Colonic mucosa (tissue), 4 donors: ENCODE measurements around the gene ARID1B. TPM values are rescaled to one million over a fixed set of nuclear protein-coding genes. Genes with fewer than 3 reads are reported as not detected.
A peak's percentile ranks its signal among the peaks of the same experiment; 100 is the strongest.

Experiments used
- DNase-seq: peaks from one replicate; pipeline ENCODE4 v3.0.0-alpha.2; 2020
- H3K27ac ChIP-seq: fragments of 200-600 bp; one replicate; pipeline ENCODE4 v1.8.0; 2021
- H3K27me3 ChIP-seq: fragments of 200-600 bp; one replicate; pipeline ENCODE4 v1.8.0; 2021
- H3K36me3 ChIP-seq: fragments of 200-600 bp; one replicate; pipeline ENCODE4 v1.8.0; 2021
- H3K4me1 ChIP-seq: fragments of 200-600 bp; one replicate; pipeline ENCODE4 v1.8.0; 2021; ENCODE audit warnings: mild to moderate bottlenecking
- H3K4me3 ChIP-seq: fragments of 200-600 bp; one replicate; pipeline ENCODE4 v1.8.0; 2021
- H3K9ac ChIP-seq, 2 donors: one replicate each; pipeline ENCODE4 v1.7.0; 2013; ENCODE audit warnings: control low read depth in 2 of 2, low read depth in 2 of 2, low read length in 2 of 2
- H3K9me3 ChIP-seq: fragments of 200-600 bp; one replicate; pipeline ENCODE4 v1.8.0; 2021
- CTCF ChIP-seq: fragments of 200-600 bp; IDR thresholded peaks from one replicate; pipeline ENCODE4 v1.8.0; 2022; ENCODE audit warnings: antibody characterized with exemption, mild to moderate bottlenecking
- intact Hi-C: fragments of 100-400 bp; cut with DNase I; formaldehyde crosslinking; loops from one replicate; pipeline ENCODE4 v1.14.1; 2022
- total RNA-seq, 2 donors: library from RNA; stranded (reverse); fragmentation: NEBNext Ultra II Directional in 1 of 2; extraction: Animal tissue kit (Norgen Biotek cat#: 25700) in 1 of 2; gene quantifications; one replicate each; pipeline ENCODE4 v1.2.1, GENCODE V29; 2021
- donor health status: healthy.
- donor health status: DM: no; HTN: no; CAD: no.
- donor health status: DM: no; HTN: no; CAD: no.

Gene ARID1B
- total RNA-seq, 2 donors from 2014 or later: 61.3 to 71.5 TPM

- TF ChIP-seq CTCF: no peak
- Histone ChIP-seq H3K9ac (no peak overlapping the region), H3K36me3 (no peaks in the 10 kb centered on the region), H3K9me3 (no peaks in the 10 kb centered on the region), H3K4me1 (no peaks in the 10 kb centered on the region), H3K4me3 (no peak overlapping the region), H3K27ac (no peak overlapping the region), H3K27me3 (peaks cover 12% of the 10 kb centered on the region)
- intact Hi-C loops: no loop called here
- no peak for DNase-seq
These were observed 455.1 kb downstream of the ARID1B start for GRCh38 chr6:157232161-157232895.

- Histone ChIP-seq H3K9me3 (no peaks in the 10 kb centered on the region), H3K27me3 (peaks cover 12% of the 10 kb centered on the region), H3K4me1 (no peaks in the 10 kb centered on the region), H3K9ac (no peak overlapping the region), H3K4me3 (no peak overlapping the region), H3K27ac (no peak overlapping the region), H3K36me3 (no peaks in the 10 kb centered on the region)
- intact Hi-C loops: no loop called here
- no peak for TF ChIP-seq CTCF
- no peak for DNase-seq
These were observed 456.0 kb downstream of the ARID1B start for GRCh38 chr6:157233156-157233555.

GRCh38 chr6:157233686-157234085 is 456.5 kb downstream of the ARID1B start:
- Histone ChIP-seq H3K4me1 (no peaks in the 10 kb centered on the region), H3K4me3 (no peak overlapping the region), H3K36me3 (no peaks in the 10 kb centered on the region), H3K9me3 (no peaks in the 10 kb centered on the region), H3K27ac (no peak overlapping the region), H3K9ac (no peak overlapping the region), H3K27me3 (peaks cover 12% of the 10 kb centered on the region)
- TF ChIP-seq CTCF: no peak
- intact Hi-C loops: no loop called here
- no peak for DNase-seq

GRCh38 chr6:157235600-157236039 is 458.4 kb downstream of the ARID1B start:
- no peaks in the 10 kb centered on the region for H3K9me3 ChIP-seq
- peak; percentile 54 for TF ChIP-seq CTCF
- intact Hi-C loops: loop anchor here (5.0 kb wide), 1 partner anchor 37 kb away; no protein-coding TSS in a partner anchor
- H3K27me3 ChIP-seq: peaks cover 12% of the 10 kb centered on the region
- H3K27ac ChIP-seq: no peak overlapping the region
- H3K9ac ChIP-seq: peak overlapping the region; percentile 40 to 48
- H3K4me3 ChIP-seq: peak overlapping the region; percentile 52
- H3K4me1 ChIP-seq: no peaks in the 10 kb centered on the region
- H3K36me3 ChIP-seq: no peaks in the 10 kb centered on the region
- DNase-seq: peak; percentile 67

GRCh38 chr6:157236040-157236725 is 459.0 kb downstream of the ARID1B start:
- peaks cover 12% of the 10 kb centered on the region for H3K27me3 ChIP-seq
- H3K9ac ChIP-seq: peak overlapping the region; percentile 40 to 48
- DNase-seq: no peak
- H3K27ac ChIP-seq: no peak overlapping the region
- peak overlapping the region; percentile 52 for H3K4me3 ChIP-seq
- TF ChIP-seq CTCF: no peak
- no peaks in the 10 kb centered on the region for H3K9me3 ChIP-seq
- H3K36me3 ChIP-seq: no peaks in the 10 kb centered on the region
- intact Hi-C loops: loop anchor here (5.0 kb wide), 1 partner anchor 36 kb away; no protein-coding TSS in a partner anchor
- H3K4me1 ChIP-seq: no peaks in the 10 kb centered on the region
